Measurements from ENCODE around the gene ARHGEF12. TPM values are rescaled to one million over a fixed set of nuclear protein-coding genes. Genes with fewer than 3 reads are reported as not detected.

ARHGEF12 gene
- polyA plus RNA-seq, 2 of the 4 experiments (the other 2 are of a cell fraction), result 16.7 to 27.2 TPM

- ChIA-PET POLR2A (no interaction called here), CTCF (no interaction called here)
- Histone ChIP-seq H3K27ac (no peak overlapping the region), H3K4me1 (peaks cover 4% of the 10 kb centered on the region; the same call in 1 of the 3 replicates), H3K4me2 (no peak overlapping the region), H3K9me3 (no peaks in the 10 kb centered on the region), H3K4me3 (no peak overlapping the region)
- FAIRE-seq (no peak), ATAC-seq (no peak), DNase-seq (ENCODE audit: low read depth in 1 of 2, low spot score in 1 of 2) (no peak)
- TF ChIP-seq, protein P1, sequence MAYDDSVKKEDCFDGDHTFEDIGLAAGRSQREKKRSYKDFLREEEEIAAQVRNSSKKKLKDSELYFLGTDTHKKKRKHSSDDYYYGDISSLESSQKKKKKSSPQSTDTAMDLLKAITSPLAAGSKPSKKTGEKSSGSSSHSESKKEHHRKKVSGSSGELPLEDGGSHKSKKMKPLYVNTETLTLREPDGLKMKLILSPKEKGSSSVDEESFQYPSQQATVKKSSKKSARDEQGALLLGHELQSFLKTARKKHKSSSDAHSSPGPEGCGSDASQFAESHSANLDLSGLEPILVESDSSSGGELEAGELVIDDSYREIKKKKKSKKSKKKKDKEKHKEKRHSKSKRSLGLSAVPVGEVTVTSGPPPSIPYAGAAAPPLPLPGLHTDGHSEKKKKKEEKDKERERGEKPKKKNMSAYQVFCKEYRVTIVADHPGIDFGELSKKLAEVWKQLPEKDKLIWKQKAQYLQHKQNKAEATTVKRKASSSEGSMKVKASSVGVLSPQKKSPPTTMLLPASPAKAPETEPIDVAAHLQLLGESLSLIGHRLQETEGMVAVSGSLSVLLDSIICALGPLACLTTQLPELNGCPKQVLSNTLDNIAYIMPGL (CRISPR knock-in tag; IDR thresholded peaks at IDR 0.05; ENCODE audit: borderline replicate concordance), result no peak
- TF ChIP-seq REST (IDR thresholded peaks at IDR 0.05) (no peak), RNF2 (IDR thresholded peaks at IDR 0.05; ENCODE audit: borderline replicate concordance, low read depth) (no peak), FOXS1 (CRISPR knock-in tag; IDR thresholded peaks at IDR 0.05) (no peak), FOSL2 (IDR thresholded peaks at IDR 0.05) (no peak), FOSL2 (CRISPR knock-in tag; IDR thresholded peaks at IDR 0.05) (no peak), MAZ (IDR thresholded peaks at IDR 0.05; ENCODE audit: borderline replicate concordance, low read depth, low read length) (no peak), NR3C1 (IDR thresholded peaks at IDR 0.05) (no peak), POLR2A (IDR thresholded peaks at IDR 0.05; ENCODE audit: low read length) (no peak), KDM5A (IDR thresholded peaks at IDR 0.05) (no peak), GATA3 (IDR thresholded peaks at IDR 0.05; ENCODE audit: borderline replicate concordance) (no peak), ZNF302 (CRISPR knock-in tag; IDR thresholded peaks at IDR 0.05) (no peak), SREBF2 (IDR thresholded peaks at IDR 0.05) (no peak), MYC (IDR thresholded peaks at IDR 0.05; ENCODE audit: borderline replicate concordance, low read length) (no peak), TP53 (CRISPR knock-in tag; IDR thresholded peaks at IDR 0.05) (no peak)
- WGBS (ENCODE audit: missing lambda C conversion rate), result 38% methylated on average over 4 of the region's 4 CpGs
These were observed 192.5 kb downstream of the ARHGEF12 start for GRCh38 chr11:120528749-120529148.

DNA sequence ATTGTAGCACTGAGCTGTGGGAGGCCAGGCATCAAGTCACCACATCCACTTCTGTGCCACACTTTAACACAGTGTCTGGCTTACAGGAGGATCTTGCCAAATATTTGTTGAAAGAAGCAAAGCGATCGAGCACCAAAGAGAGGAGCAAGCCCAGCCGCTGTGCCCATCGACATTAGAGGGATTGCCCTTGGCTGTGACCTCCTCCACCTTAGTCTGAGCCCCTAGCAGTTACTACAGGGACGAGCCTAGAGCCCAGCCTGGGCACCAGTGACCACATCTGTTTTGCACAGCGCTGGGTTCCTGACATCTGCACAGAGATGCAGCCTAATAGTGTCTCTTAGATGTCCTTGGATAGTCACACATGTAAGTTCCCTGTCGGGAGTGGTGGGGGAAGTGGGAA lies 193.0 kb downstream of the ARHGEF12 start:
- no peaks in the 10 kb centered on the region for H3K9me3 ChIP-seq
- no peak for TF ChIP-seq EHF (CRISPR knock-in tag; IDR thresholded peaks at IDR 0.05)
- no peak for TF ChIP-seq ZFP36 (IDR thresholded peaks at IDR 0.05; ENCODE audit: borderline replicate concordance, partially characterized antibody)
- no peak for TF ChIP-seq JUN (IDR thresholded peaks at IDR 0.05)
- TF ChIP-seq HEYL (CRISPR knock-in tag; IDR thresholded peaks at IDR 0.05), result no peak
- no peak for TF ChIP-seq ELK1 (IDR thresholded peaks at IDR 0.05; ENCODE audit: low read depth, low read length)
- TF ChIP-seq NFE2L2 (conservative IDR thresholded peaks at IDR 0.05; ENCODE audit: low read length), result no peak
- no peak for TF ChIP-seq SMC3 (IDR thresholded peaks at IDR 0.05)
- TF ChIP-seq PHF8 (IDR thresholded peaks at IDR 0.05; ENCODE audit: borderline replicate concordance, low read depth), result no peak
- no peak overlapping the region for H3K4me2 ChIP-seq
- H3K4me1 ChIP-seq, result peaks cover 4% of the 10 kb centered on the region; the same call in 1 of the 3 replicates
- CTCF ChIA-PET, result no interaction called here
- DNase-seq (ENCODE audit: low read depth in 1 of 2, low spot score in 1 of 2) (no peak), FAIRE-seq (no peak), ATAC-seq (peak in 1 of 2 experiments; percentile 70; a peak in 3 of 6 replicates)
- WGBS (ENCODE audit: missing lambda C conversion rate), result 40% methylated on average over 5 of the region's 7 CpGs
- POLR2A ChIA-PET, result no interaction called here
- no peak overlapping the region for H3K4me3 ChIP-seq
- H3K27ac ChIP-seq, result no peak overlapping the region
